Measurements from ENCODE around the gene PTGIS.

Gene PTGIS

GRCh38 chr20:49466114-49466912 is 101.6 kb downstream of the PTGIS start:
- no peak overlapping the region for H3K4me3 ChIP-seq (ENCODE audit: low read depth, low read length)
- DNase-seq (ENCODE audit: low read depth) = no peak
- TF ChIP-seq CTCF (conservative IDR thresholded peaks at IDR 0.05; ENCODE audit: low read depth, low read length) = no peak

- no peak for TF ChIP-seq CTCF (conservative IDR thresholded peaks at IDR 0.05; ENCODE audit: low read depth, low read length)
- DNase-seq (ENCODE audit: low read depth) = no peak
- H3K4me3 ChIP-seq (ENCODE audit: low read depth, low read length) = no peak overlapping the region
These were observed 103.4 kb downstream of the PTGIS start for GRCh38 chr20:49464556-49464955.

DNA sequence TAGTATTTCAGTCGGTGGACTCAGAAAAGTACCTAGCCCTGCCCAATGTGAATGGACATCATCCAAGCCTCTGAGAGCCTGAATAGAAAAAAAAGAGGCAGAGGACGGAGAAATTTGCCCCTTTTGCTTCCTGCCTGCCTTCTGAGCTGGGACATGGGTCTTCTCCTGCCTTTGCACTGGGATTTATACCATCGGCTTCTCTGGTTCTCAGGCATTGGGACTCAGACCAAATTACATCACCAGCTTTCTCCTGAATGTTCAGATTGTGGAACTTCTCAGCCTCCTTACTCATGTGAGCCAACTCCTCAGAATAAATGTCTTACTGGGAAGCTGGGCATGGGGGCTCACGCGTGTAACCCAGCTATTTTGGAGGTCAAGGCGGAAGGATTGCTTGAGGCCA is 105.3 kb downstream of the PTGIS start:
- no peak for DNase-seq (ENCODE audit: low read depth)
- TF ChIP-seq CTCF (conservative IDR thresholded peaks at IDR 0.05; ENCODE audit: low read depth, low read length) = no peak
- H3K4me3 ChIP-seq (ENCODE audit: low read depth, low read length) = no peak overlapping the region

- no peak for DNase-seq (ENCODE audit: low read depth)
- no peak overlapping the region for H3K4me3 ChIP-seq (ENCODE audit: low read depth, low read length)
- TF ChIP-seq CTCF (conservative IDR thresholded peaks at IDR 0.05; ENCODE audit: low read depth, low read length) = no peak
These were observed 105.9 kb downstream of the PTGIS start for GRCh38 chr20:49461894-49462620.

DNA sequence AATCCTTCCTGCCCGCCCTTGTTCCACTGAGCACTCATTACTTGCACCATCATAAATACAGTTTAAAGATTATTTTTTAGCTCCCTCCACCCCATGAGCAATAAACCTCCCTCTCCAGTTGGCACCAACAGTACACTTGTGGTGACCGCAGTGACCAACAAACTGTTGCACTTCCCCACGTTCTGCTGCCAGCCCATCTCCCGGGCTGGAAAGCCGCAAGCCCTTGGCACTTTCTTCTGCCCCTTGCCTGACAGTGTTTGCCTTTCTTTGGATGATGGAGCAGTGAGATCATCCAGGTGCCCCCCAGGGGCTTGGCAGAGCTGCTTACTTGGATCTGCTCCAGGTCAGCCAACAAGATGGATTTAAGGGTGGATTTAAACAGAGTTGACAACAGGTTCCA is 107.0 kb downstream of the PTGIS start:
- no peak for DNase-seq (ENCODE audit: low read depth)
- TF ChIP-seq CTCF (conservative IDR thresholded peaks at IDR 0.05; ENCODE audit: low read depth, low read length) = no peak
- no peak overlapping the region for H3K4me3 ChIP-seq (ENCODE audit: low read depth, low read length)

DNA sequence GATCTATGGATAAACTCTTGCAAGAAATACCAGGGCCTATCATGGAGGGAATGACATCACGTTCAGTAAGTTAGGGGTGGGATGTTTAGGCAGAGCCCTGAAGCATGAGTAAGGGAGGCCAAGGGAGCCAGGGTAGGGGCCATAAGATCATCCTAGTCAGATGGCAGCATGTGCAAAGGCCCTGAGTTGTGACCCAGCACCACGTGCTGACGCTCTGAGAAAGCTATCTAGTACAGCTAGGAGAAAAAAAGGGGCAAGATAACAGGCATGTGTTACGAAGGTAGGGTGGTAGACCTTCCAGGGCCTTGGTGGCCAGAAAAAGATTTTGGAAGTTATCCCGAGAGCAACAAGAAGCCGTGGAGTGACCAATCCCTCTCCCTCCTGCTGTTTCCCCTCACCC is 107.8 kb downstream of the PTGIS start:
- TF ChIP-seq CTCF (conservative IDR thresholded peaks at IDR 0.05; ENCODE audit: low read depth, low read length) = no peak
- no peak for DNase-seq (ENCODE audit: low read depth)
- no peak overlapping the region for H3K4me3 ChIP-seq (ENCODE audit: low read depth, low read length)

All from choroid plexus epithelial cell (primary cell).